Activated B cell treated with CpG ODN at 0.5 μM for 24 hours (primary cell): ENCODE results near the gene FCRLA. TPM values are rescaled to one million over a fixed set of nuclear protein-coding genes. Genes with fewer than 3 reads are reported as not detected.

Experiments used
- ATAC-seq: fragments of 200-7000 bp; cut with Tn5 transposase; one replicate; pipeline ENCODE4 v1.10.0; 2021; ENCODE audit warnings: low read depth, mild to moderate bottlenecking, moderate library complexity
- CTCF ChIA-PET: fragments of 350-600 bp; sonication (Branson Sonifier 250); formaldehyde crosslinking; loops from one replicate; lab custom pipeline; 2021; ENCODE audit warnings: antibody characterized with exemption; lab: Charles Lee
- POLR2A ChIA-PET: fragments of 350-600 bp; sonication (Branson Sonifier 250); formaldehyde crosslinking; loops from one replicate; lab custom pipeline; 2021; ENCODE audit warnings: antibody characterized with exemption; lab: Charles Lee
- DNase-seq: peaks from one replicate; pipeline ENCODE4 v3.0.0; 2022
- H3K27ac Mint-ChIP-seq: one replicate; pipeline ENCODE4 v1.8.0; 2020; ENCODE audit warnings: mixed read lengths
- H3K27me3 Mint-ChIP-seq: one replicate; pipeline ENCODE4 v1.8.0; 2021; ENCODE audit warnings: mixed read lengths
- H3K36me3 Mint-ChIP-seq: one replicate; pipeline ENCODE4 v1.8.0; 2021; ENCODE audit warnings: low read depth, mixed read lengths
- H3K4me1 Mint-ChIP-seq: one replicate; pipeline ENCODE4 v1.8.0; 2021; ENCODE audit warnings: mixed read lengths
- H3K4me3 Mint-ChIP-seq: one replicate; pipeline ENCODE4 v1.8.0; 2020; ENCODE audit warnings: mild to moderate bottlenecking, mixed read lengths
- H3K9me3 Mint-ChIP-seq: one replicate; pipeline ENCODE4 v1.8.0; 2020; ENCODE audit warnings: mixed read lengths
- intact Hi-C: fragments of 100-400 bp; cut with micrococcal nuclease; formaldehyde crosslinking; loops from one replicate; pipeline ENCODE4 v1.15.1; 2024
- total RNA-seq: library from RNA; stranded (reverse); gene quantifications from 2 replicates; pipeline ENCODE4 v1.2.3, GENCODE V29; 2022
- TF ChIP-seq, protein P1 (sequence below): fragments of 200-600 bp; IDR thresholded peaks from one replicate; pipeline ENCODE4 v1.8.0; 2022; ENCODE audit warnings: antibody characterized with exemption, mild to moderate bottlenecking

Gene FCRLA
- total RNA-seq, 1 donor from 2014 or later = 175 TPM

DNA sequence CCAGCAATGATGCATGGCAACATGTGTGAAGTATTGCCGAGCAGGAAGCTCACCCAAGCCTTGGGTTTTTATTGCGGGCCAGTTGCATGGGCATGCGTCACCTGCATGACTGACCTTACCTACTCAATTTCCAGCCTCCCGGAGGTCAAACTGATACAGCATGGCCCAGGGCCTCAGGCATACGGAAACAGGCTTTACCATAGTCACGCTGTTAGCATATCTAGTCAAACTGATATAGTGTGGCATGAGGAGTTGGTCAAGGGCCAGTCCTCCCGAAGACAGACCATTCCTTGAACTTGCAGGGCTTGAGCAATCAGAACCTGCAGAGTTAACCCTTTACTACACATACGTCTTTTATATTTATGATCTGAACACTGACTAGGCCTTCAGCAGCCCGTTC is 36.2 kb downstream of the FCRLA start:
- ChIA-PET POLR2A (no interaction called here), CTCF (interaction anchor here (1.0 to 5.8 kb wide), 3 partner anchors 95 to 259 kb away, joined by 3 to 54 read pairs (median 3); no protein-coding TSS in a partner anchor)
- no peaks in the 10 kb centered on the region for H3K9me3 Mint-ChIP-seq
- peaks cover 56% of the 10 kb centered on the region for H3K4me1 Mint-ChIP-seq
- intact Hi-C loops = loop anchor here (5.0 to 10.0 kb wide), 2 partner anchors 178 to 346 kb away; no protein-coding TSS in a partner anchor
- H3K27me3 Mint-ChIP-seq = peaks cover 5% of the 10 kb centered on the region
- H3K27ac Mint-ChIP-seq = no peak overlapping the region
- DNase-seq (no peak), ATAC-seq (no peak)
- no peak overlapping the region for H3K4me3 Mint-ChIP-seq
- TF ChIP-seq, protein P1, sequence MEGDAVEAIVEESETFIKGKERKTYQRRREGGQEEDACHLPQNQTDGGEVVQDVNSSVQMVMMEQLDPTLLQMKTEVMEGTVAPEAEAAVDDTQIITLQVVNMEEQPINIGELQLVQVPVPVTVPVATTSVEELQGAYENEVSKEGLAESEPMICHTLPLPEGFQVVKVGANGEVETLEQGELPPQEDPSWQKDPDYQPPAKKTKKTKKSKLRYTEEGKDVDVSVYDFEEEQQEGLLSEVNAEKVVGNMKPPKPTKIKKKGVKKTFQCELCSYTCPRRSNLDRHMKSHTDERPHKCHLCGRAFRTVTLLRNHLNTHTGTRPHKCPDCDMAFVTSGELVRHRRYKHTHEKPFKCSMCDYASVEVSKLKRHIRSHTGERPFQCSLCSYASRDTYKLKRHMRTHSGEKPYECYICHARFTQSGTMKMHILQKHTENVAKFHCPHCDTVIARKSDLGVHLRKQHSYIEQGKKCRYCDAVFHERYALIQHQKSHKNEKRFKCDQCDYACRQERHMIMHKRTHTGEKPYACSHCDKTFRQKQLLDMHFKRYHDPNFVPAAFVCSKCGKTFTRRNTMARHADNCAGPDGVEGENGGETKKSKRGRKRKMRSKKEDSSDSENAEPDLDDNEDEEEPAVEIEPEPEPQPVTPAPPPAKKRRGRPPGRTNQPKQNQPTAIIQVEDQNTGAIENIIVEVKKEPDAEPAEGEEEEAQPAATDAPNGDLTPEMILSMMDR = no peak
- no peaks in the 10 kb centered on the region for H3K36me3 Mint-ChIP-seq

DNA sequence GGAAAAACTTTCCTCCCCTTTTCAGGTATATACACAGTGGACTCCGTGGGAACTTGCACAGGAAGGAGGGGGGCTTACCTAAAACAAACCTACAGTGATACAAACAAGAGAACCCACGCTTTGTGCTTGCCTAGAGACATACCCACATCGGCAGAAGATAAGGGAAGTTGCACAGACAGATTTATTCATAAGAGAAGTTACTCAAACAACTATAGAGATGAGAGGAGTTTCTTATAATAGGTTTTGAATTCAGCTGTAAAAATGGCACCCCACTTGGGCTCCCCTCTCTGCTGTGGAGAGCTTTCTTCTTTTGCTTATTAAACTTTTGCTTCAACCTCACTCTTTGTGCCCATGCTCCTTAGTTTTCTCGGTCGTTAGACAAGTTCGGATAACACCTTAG is 40.8 kb downstream of the FCRLA start:
- peaks cover 45% of the 10 kb centered on the region for H3K4me1 Mint-ChIP-seq
- POLR2A ChIA-PET = interaction anchor here (0.6 to 1.2 kb wide), 2 partner anchors 10 to 16 kb away, joined by 7 to 8 read pairs; no protein-coding TSS in a partner anchor
- H3K9me3 Mint-ChIP-seq = no peaks in the 10 kb centered on the region
- H3K27ac Mint-ChIP-seq = peak overlapping the region; percentile 24
- peaks cover 5% of the 10 kb centered on the region for H3K27me3 Mint-ChIP-seq
- ATAC-seq (no peak), DNase-seq (no peak)
- CTCF ChIA-PET = interaction anchor here (1.5 to 3.7 kb wide), 2 partner anchors 9 to 19 kb away, joined by 4 to 22 read pairs; no protein-coding TSS in a partner anchor
- TF ChIP-seq, protein P1 = no peak
- intact Hi-C loops = loop anchor here (10.0 kb wide), 1 partner anchor 183 kb away; no protein-coding TSS in a partner anchor
- peaks cover 20% of the 10 kb centered on the region for H3K36me3 Mint-ChIP-seq
- H3K4me3 Mint-ChIP-seq = peak overlapping the region; percentile 50

DNA sequence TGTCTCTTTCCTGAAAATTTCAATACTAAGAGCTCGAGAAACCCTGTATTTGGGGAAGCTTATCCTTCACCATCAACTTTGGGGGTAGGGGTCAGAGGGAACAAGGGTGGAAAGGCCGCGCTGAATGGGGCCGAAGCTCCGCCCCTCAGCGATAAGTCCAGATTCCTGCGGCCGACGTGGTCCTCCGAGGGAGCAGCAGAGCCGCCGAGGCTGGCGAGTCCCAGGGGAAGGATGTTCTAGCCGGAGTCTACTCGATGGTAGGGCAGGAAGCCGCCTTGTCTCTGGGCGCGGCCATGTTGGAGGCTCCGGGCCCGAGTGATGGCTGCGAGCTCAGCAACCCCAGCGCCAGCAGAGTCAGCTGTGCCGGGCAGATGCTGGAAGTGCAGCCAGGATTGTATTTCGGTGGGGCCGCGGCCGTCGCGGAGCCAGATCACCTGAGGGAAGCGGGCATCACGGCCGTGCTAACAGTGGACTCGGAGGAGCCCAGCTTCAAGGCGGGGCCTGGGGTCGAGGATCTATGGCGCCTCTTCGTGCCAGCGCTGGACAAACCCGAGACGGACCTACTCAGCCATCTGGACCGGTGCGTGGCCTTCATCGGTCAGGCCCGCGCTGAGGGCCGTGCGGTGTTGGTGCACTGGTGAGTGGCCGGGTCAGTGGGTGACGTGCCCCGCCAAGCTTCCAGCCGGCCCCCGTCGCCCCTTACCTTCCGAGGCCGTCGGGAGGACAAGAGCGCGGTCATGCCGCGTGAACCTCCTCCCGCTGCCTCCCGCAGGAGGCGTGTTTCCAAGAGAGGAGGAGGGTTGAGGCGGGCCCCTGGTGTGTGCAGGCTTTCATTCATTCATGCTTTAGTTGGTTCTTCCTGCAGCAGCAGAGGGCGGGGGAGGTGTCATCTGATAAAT is 42.7 kb downstream of the FCRLA start, which contains the start of gene DUSP12:
DUSP12 (plus strand) TSS at position 278 of the 899 bp plus-strand sequence; CDS start at position 294, 16 bp downstream.
- POLR2A ChIA-PET = interaction anchor here (0.6 to 1.9 kb wide), 16 partner anchors 9 to 1404 kb away, joined by 3 to 26 read pairs (median 5); partner anchors contain the start of genes ARHGAP30, ATF6 and FCRLA
- CTCF ChIA-PET = interaction anchor here (0.8 to 4.1 kb wide), 8 partner anchors 8 to 367 kb away, joined by 3 to 22 read pairs (median 4); partner anchors contain the start of gene FCGR2A
- Mint-ChIP-seq H3K4me3 (peak within 1 kb of the TSS; percentile 100), H3K36me3 (peaks cover 36% of the 10 kb centered on the region), H3K9me3 (peaks cover 3% of the 10 kb centered on the region), H3K27ac (peak within 1 kb of the TSS; percentile 96), H3K4me1 (peaks cover 35% of the 10 kb centered on the region), H3K27me3 (peaks cover 5% of the 10 kb centered on the region)
- TF ChIP-seq, protein P1 = no peak
- intact Hi-C loops = loop anchor here (1.0 to 10.0 kb wide), 3 partner anchors 8 to 185 kb away; partner anchors contain the start of gene ATF6
- ATAC-seq = peak; percentile 99
- peak; percentile 87 for DNase-seq

DNA sequence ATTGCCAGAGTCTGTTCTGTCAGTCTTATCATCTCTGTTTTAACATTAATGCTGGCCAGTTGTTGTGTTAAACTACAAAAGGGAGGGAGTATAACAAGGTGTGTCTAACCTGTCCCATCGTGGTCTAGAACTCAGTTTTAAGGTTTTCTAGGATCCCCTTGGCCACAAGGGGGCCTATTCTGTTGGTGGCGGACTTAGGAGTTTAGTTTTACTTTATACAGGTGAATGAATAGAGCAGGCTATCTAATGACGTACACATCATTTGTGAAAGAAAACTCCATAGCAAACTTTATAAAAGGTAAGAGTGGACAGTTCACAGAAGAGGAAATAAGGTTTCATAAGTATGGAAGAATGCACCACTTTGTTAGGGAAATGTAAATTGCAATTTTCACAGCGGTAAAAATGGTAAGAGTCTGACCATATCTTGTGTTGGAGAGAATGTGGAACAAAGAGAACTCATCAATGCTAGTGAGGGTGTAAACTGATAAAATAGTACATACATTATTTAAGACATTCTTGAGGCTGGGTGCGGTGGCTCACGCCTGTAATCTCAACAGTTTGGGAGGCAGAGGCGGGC is 56.6 kb downstream of the FCRLA start:
- Mint-ChIP-seq H3K4me1 (peaks cover 33% of the 10 kb centered on the region), H3K9me3 (no peaks in the 10 kb centered on the region), H3K27me3 (no peaks in the 10 kb centered on the region), H3K36me3 (peaks cover 15% of the 10 kb centered on the region), H3K4me3 (peak overlapping the region; percentile 55), H3K27ac (peak overlapping the region; percentile 53)
- POLR2A ChIA-PET = interaction anchor here (1.0 kb wide), 1 partner anchor 15 kb away, joined by 7 read pairs; no protein-coding TSS in a partner anchor
- TF ChIP-seq, protein P1 = peak; percentile 44
- ATAC-seq (peak; percentile 42), DNase-seq (no peak)
- CTCF ChIA-PET = interaction anchor here (2.7 kb wide), 1 partner anchor 13 kb away, joined by 15 read pairs; the partner anchor contains the start of gene DUSP12
- intact Hi-C loops = no loop called here

Other genes with a start within 250 kb of the FCRLA start
- gene FCGR2A, start 201.8 kb upstream of the FCRLA start, total RNA-seq = 6.2 and 8.6 TPM in 2 replicates
- gene HSPA6, start 182.7 kb upstream of the FCRLA start, total RNA-seq = 4.0 and 4.5 TPM in 2 replicates
- 0.24 and 0.47 TPM in 2 replicates for gene FCGR3A, start 157.4 kb upstream of the FCRLA start, total RNA-seq
- gene FCGR3B, start 76.1 kb upstream of the FCRLA start, total RNA-seq = not detected in 2 replicates
- gene FCGR2B, start 44.1 kb upstream of the FCRLA start, total RNA-seq = 72.3 and 77.5 TPM in 2 replicates
- gene FCRLB, start 14.3 kb downstream of the FCRLA start, total RNA-seq = 2.1 and 2.4 TPM in 2 replicates
- gene DUSP12, start 42.6 kb downstream of the FCRLA start, total RNA-seq = 37.2 and 38.9 TPM in 2 replicates
- 23.7 and 24.6 TPM in 2 replicates for gene ATF6, start 59.1 kb downstream of the FCRLA start, total RNA-seq